Measurements from ENCODE around the gene C10orf105. TPM values are rescaled to one million over a fixed set of nuclear protein-coding genes. Genes with fewer than 3 reads are reported as not detected.

The C10orf105 gene
- total RNA-seq, 3 donors from 2014 or later = 0.10 TPM; not detected in 2

DNA sequence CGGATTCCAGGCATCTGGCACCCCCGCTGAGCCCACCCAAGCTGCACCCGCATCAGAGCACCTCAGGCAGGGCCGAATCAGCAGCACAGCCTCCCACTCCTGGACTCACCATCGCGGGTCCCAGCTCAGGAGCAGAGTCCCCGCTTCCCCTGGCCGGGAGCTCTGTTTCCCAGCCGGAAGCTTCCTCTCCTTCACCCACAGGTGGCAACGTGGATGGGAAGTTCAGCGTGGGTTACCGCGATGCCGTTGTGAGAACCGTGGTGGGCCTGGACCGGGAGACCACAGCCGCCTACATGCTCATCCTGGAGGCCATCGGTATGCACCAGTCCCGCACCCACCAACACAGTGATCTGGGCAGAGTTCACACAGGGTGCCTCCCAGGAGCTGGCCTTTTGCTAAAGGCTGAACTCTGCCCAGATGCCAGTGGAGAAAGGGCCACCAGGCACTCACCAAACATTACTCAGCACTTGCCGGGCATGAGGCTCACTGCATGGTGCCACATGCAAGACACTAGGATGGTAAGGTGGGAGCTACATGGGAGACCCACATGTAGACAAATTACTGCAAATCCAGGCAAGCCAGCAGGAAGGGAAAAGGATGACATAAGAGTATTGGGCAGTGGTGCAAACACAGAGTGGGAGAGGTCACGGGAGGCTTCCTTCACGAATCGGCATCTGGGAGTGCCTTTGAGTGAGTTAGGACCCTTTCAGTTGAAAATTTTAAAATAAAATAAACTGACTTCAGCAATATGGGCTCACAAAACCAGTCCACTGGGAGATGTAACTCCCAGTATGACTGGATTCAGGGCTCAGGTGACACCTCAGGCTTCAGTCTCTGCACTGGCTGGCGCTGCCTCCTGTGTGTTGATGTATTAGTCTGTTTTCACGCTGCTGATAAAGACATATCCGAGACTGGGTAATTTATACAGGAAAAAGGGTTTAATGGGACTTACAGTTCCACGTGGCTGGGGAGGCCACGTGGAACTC, 10.4 kb downstream of the C10orf105 start:
- intact Hi-C loops (cut with DNase I, micrococcal nuclease) = loop anchor here (10.0 kb wide), 2 partner anchors 324 to 394 kb away; partner anchors contain the start of gene SLC29A3 (in 2 of the 2)

DNA sequence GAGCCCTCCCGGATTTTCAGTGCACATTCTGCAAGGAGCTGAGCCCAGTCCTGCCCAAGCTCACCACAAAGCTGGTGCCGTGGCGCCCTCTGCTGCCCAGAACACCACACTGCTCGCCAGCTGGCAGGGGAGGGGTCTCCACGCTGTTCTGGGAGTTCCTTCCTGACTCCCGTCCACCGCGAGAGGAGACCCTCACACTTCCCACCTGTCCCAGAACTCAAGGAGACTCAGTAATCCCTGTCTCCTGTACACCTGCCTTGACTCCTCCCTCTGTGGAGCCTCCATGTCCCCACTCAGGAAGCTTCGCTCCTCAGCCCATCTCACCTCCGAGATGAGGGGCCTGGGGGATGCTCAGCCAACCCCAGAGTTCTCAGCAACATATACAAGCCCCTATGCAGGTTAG, 11.3 kb downstream of the C10orf105 start:
- TF ChIP-seq, protein P1, sequence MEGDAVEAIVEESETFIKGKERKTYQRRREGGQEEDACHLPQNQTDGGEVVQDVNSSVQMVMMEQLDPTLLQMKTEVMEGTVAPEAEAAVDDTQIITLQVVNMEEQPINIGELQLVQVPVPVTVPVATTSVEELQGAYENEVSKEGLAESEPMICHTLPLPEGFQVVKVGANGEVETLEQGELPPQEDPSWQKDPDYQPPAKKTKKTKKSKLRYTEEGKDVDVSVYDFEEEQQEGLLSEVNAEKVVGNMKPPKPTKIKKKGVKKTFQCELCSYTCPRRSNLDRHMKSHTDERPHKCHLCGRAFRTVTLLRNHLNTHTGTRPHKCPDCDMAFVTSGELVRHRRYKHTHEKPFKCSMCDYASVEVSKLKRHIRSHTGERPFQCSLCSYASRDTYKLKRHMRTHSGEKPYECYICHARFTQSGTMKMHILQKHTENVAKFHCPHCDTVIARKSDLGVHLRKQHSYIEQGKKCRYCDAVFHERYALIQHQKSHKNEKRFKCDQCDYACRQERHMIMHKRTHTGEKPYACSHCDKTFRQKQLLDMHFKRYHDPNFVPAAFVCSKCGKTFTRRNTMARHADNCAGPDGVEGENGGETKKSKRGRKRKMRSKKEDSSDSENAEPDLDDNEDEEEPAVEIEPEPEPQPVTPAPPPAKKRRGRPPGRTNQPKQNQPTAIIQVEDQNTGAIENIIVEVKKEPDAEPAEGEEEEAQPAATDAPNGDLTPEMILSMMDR (IDR thresholded peaks at IDR 0.05) = peak; percentile 80
- Histone ChIP-seq H3K4me1 (ENCODE audit: low read depth) (peaks cover 6% of the 10 kb centered on the region), H3K9me3 (no peaks in the 10 kb centered on the region), H3K36me3 (ENCODE audit: low read depth) (no peaks in the 10 kb centered on the region), H3K4me3 (no peak overlapping the region)
- DNase-seq = peak in 2 of 3 donors; percentile 73 to 77
- intact Hi-C loops (cut with DNase I, micrococcal nuclease) = loop anchor here (10.0 kb wide), 2 partner anchors 324 to 394 kb away; partner anchors contain the start of gene SLC29A3 (in 2 of the 2)
- peak; percentile 66 for ATAC-seq

More for the DNA sequence above, 10.4 kb downstream of the C10orf105 start:
- H3K4me1 ChIP-seq (ENCODE audit: low read depth) = peaks cover 14% of the 10 kb centered on the region
- DNase-seq (no peak), ATAC-seq (peak; percentile 28)
- H3K36me3 ChIP-seq (ENCODE audit: low read depth) = no peaks in the 10 kb centered on the region
- H3K4me3 ChIP-seq = no peak overlapping the region
- no peaks in the 10 kb centered on the region for H3K9me3 ChIP-seq
- TF ChIP-seq, protein P1 (IDR thresholded peaks at IDR 0.05) = no peak

DNA sequence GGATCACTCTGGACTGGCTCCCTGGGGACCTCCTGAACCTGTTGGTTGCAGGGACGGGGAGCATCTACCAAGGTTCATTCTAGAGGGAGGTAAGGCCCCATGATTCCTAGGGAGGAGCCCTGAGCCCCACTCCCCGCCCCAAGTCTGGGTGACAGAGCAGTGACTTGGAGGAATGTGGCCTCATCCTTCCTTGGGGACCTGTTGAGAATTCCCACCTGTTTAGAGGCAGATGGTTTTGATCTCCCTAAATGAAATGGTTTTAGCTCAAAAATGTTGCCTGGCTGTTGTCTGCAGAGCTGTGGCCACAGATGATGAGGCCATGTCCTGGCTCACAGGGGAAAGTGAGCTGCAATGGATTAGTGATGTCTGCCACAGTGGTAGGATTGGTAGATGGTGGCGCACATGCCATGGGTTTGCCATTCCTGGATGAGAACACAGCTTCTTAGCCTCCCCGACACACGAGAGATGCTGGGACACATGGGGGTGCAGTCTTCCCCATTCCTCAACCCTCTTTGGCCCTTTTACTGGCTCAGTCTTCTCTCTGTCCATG, 12.3 kb downstream of the C10orf105 start:
- peaks cover 6% of the 10 kb centered on the region for H3K4me1 ChIP-seq (ENCODE audit: low read depth)
- TF ChIP-seq, protein P1 (IDR thresholded peaks at IDR 0.05) = no peak
- no peaks in the 10 kb centered on the region for H3K9me3 ChIP-seq
- DNase-seq (no peak), ATAC-seq (no peak)
- H3K36me3 ChIP-seq (ENCODE audit: low read depth) = no peaks in the 10 kb centered on the region
- intact Hi-C loops (cut with DNase I, micrococcal nuclease) = loop anchor here (10.0 kb wide), 2 partner anchors 323 to 393 kb away; partner anchors contain the start of gene SLC29A3 (in 2 of the 2)
- no peak overlapping the region for H3K4me3 ChIP-seq

DNA sequence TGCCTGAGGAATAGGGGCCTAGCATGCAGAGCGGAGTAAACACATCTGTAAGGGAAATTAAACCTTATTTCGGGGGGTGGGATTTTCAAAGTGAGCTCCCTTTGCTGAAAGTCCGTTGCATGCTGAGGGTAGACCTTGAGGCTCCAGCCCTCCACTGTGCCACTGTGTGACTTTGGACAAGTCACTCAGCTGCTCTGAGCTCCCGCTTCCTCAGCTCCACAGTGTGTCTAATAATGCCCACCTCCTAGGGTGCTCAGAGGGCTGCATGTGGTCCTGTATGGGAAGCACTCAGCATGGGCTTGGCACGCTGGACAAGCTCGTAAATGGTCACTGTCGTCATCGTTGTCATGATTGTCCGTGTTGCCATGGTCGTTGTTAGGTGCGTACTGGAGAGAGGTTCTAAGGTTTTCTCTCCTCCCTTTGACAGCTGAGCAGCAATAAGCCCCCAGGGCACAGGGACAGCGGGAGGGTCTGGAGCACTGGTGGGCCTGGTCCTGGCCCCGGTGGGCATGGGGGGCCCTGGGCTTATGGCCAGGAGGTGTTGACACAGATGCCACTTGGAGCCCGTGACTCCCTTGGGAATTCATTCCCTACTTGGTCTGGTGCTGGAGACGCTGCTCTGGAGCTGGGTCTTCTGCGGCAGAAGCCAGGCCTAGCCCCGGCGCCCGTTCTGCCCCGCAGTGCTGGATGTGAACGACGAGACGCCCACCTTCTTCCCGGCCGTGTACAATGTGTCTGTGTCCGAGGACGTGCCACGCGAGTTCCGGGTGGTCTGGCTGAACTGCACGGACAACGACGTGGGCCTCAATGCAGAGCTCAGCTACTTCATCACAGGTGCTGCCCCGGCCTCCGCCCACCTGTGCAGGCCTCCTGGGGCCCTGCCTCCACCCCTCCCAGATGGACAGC, 13.1 kb downstream of the C10orf105 start:
- Histone ChIP-seq H3K4me1 (ENCODE audit: low read depth) (peaks cover 6% of the 10 kb centered on the region), H3K9me3 (no peaks in the 10 kb centered on the region), H3K36me3 (ENCODE audit: low read depth) (no peaks in the 10 kb centered on the region), H3K4me3 (no peak overlapping the region)
- no peak for DNase-seq
- intact Hi-C loops (cut with DNase I, micrococcal nuclease) = loop anchor here (10.0 kb wide), 2 partner anchors 322 to 392 kb away; partner anchors contain the start of gene SLC29A3 (in 2 of the 2)
- TF ChIP-seq, protein P1 (IDR thresholded peaks at IDR 0.05) = no peak
- no peak for ATAC-seq

DNA sequence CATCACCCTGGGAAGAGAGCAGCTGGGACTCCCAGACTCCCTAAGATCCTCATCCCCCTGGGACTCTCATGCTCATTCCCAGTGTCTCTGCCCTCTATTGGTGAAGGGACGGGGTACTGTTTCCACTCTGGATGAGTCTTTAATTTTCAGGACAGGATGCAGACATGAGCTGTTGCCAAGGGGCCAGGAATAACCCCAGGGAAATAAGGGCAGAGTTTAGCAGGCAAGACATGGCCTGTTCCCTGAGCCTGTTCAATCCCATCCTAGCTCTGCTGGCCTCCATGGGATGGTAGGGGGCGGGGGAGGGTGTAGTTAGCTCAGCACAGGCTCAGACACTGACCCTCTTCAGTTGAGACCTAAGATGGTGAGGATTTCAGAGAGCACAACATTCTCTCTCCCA, 14.0 kb downstream of the C10orf105 start:
- ATAC-seq = no peak
- Histone ChIP-seq H3K4me1 (ENCODE audit: low read depth) (peaks cover 6% of the 10 kb centered on the region), H3K4me3 (no peak overlapping the region), H3K36me3 (ENCODE audit: low read depth) (no peaks in the 10 kb centered on the region), H3K9me3 (no peaks in the 10 kb centered on the region)
- TF ChIP-seq, protein P1 (IDR thresholded peaks at IDR 0.05) = no peak
- intact Hi-C loops (cut with DNase I, micrococcal nuclease) = loop anchor here (10.0 kb wide), 2 partner anchors 321 to 391 kb away; partner anchors contain the start of gene SLC29A3 (in 2 of the 2)
- DNase-seq = no peak
